K562 (cell line): ENCODE data around the gene ITPR3. TPM values are rescaled to one million over a fixed set of nuclear protein-coding genes. Genes with fewer than 3 reads are reported as not detected.

ENCODE experiments used
- CGGBP1 ChIP-seq: fragments of 250-450 bp; sonication (Bioruptor Pico); IDR thresholded peaks from 2 replicates; pipeline ENCODE4 v1.9.0; 2021; ENCODE audit warnings: mild to moderate bottlenecking
- FOXM1 ChIP-seq, 2 experiments: fragments of 450-650 bp in 1 of 2; sonication (generic) in 1 of 2; formaldehyde crosslinking in 1 of 2; IDR thresholded peaks; 2 replicates each; pipeline versions ENCODE4 v1.6.1 to v1.9.0; 2017 to 2022; ENCODE audit warnings: low read depth in 2 of 2, mild to moderate bottlenecking in 2 of 2, missing genetic modification reagents in 1 of 2, moderate library complexity in 1 of 2
- GATA2 ChIP-seq: sonication (generic); formaldehyde crosslinking; IDR thresholded peaks from 2 replicates; pipeline ENCODE4 v1.4.0; 2020; ENCODE audit warnings: mild to moderate bottlenecking, missing genetic modification reagents
- HDGF ChIP-seq: fragments of 450-650 bp; IDR thresholded peaks from 2 replicates; pipeline ENCODE4 v1.6.1; 2016
- HLTF ChIP-seq: fragments of 450-650 bp; IDR thresholded peaks from 2 replicates; pipeline ENCODE4 v1.6.1; 2016
- KDM2B ChIP-seq: fragments of 250-450 bp; sonication (Bioruptor Pico); IDR thresholded peaks from 2 replicates; pipeline ENCODE4 v1.8.0; 2021; ENCODE audit warnings: mild to moderate bottlenecking, moderate library complexity
- SMARCC2 ChIP-seq: fragments of 450-650 bp; IDR thresholded peaks from 2 replicates; pipeline ENCODE4 v1.6.1; 2017; ENCODE audit warnings: antibody characterized with exemption, moderate library complexity, mild to moderate bottlenecking, low read depth
- WHSC1 ChIP-seq: IDR thresholded peaks from one replicate; pipeline ENCODE4 v1.6.1; 2012; ENCODE audit warnings: low read length, control low read depth, inconsistent platforms
- ZMIZ1 ChIP-seq, 2 experiments: fragments of 150-350 bp in 1 of 2; IDR thresholded peaks; 2 replicates each; pipeline ENCODE4 v1.6.1; 2012 to 2016; ENCODE audit warnings: low read depth in 2 of 2, low read length in 2 of 2, mild to moderate bottlenecking in 1 of 2, moderate library complexity in 1 of 2
- ZNF274 ChIP-seq: IDR thresholded peaks from 2 replicates; pipeline ENCODE4 v1.6.1; 2011; ENCODE audit warnings: low read depth, mild to moderate bottlenecking, low read length, moderate library complexity, borderline replicate concordance
- ZNF324 ChIP-seq: fragments of 250-450 bp; sonication (Bioruptor Pico); IDR thresholded peaks from 2 replicates; pipeline ENCODE4 v1.4.0; 2020; ENCODE audit warnings: mild to moderate bottlenecking
- ZNF354B ChIP-seq: fragments of 250-450 bp; sonication (Bioruptor Pico); IDR thresholded peaks from 2 replicates; pipeline ENCODE4 v1.4.0; 2020
- polyA plus RNA-seq, 8 experiments: library from polyadenylated mRNA; depleted of rRNA in 4 of 8; stranded (reverse) in 5 of 8; unstranded in 3 of 8; fragments of >200 nt; fragmentation: Nextera tagmentation in 2 of 8; fragmentation: Illumina TruSeq in 1 of 8; extraction: Ambion mirVana in 2 of 8; extraction: Trizol in 1 of 8; gene quantifications; 2 replicates each; pipeline versions ENCODE4 v1.2.1 to v1.2.3, GENCODE V29; 2011 to 2014; ENCODE audit warnings: inconsistent platforms in 1 of 8, missing spikeins in 1 of 8
- total RNA-seq, 7 experiments: library from RNA; depleted of rRNA in 6 of 7; stranded (reverse); fragments of >200 nt in 6 of 7; fragmentation: Illumina TruSeq in 2 of 7; extraction: Trizol in 2 of 7; gene quantifications; 2 replicates each; pipeline versions ENCODE4 v1.2.1 to v1.2.3, GENCODE V29; 2011 to 2021; ENCODE audit warnings: low replicate concordance in 1 of 7
- TF ChIP-seq, protein P1 (sequence below): sonication (generic); formaldehyde crosslinking; IDR thresholded peaks from 2 replicates; pipeline ENCODE4 v1.8.0; 2022; ENCODE audit warnings: mild to moderate bottlenecking, missing genetic modification reagents
- TF ChIP-seq, protein P2 (sequence below): fragments of 450-650 bp; IDR thresholded peaks from 2 replicates; pipeline ENCODE4 v1.7.1; 2018; ENCODE audit warnings: mild to moderate bottlenecking, low read depth; ENCODE audit not compliant: partially characterized antibody

ITPR3 gene
- total and polyA plus RNA-seq, 9 of the 15 experiments (the other 6 are each of a cell fraction or from before 2014, with no cell fraction given), result 0.39 to 35.7 (median 13.2) TPM

DNA sequence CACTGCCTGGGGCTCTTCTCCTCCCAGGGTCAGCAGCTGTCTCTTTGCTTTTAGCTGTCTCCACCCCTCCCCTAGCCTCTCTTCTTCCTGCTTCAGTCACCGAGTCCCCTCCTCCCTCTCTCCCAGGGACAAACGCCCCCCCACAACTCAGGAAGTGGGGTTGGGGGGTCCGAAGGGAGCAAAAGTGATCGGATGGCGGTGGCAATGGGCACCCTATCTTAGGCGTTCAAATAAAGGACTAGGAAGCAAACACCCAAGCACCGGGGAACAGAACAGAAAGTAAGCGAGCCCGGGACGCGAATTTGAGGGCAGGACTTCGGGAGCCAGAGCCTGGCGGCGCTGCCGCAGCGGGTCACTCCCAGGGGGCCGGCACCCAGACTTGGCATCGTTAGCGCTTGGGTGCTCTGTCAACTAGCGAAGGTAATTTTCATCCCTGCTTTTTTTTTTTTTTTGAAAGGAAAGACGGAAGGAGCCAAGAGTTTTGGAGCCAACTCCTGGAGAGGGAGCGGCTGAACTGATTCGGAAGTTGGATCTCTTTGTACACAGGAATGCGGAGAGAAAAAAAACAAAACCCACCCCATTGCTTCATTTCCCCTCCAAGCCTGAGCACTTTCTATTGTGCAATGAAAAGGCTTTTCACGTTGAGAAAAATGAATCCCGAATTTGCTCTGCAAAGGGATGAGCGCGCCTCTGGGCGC is 815 bp upstream of the ITPR3 start (continued):
- TF ChIP-seq, protein P1, sequence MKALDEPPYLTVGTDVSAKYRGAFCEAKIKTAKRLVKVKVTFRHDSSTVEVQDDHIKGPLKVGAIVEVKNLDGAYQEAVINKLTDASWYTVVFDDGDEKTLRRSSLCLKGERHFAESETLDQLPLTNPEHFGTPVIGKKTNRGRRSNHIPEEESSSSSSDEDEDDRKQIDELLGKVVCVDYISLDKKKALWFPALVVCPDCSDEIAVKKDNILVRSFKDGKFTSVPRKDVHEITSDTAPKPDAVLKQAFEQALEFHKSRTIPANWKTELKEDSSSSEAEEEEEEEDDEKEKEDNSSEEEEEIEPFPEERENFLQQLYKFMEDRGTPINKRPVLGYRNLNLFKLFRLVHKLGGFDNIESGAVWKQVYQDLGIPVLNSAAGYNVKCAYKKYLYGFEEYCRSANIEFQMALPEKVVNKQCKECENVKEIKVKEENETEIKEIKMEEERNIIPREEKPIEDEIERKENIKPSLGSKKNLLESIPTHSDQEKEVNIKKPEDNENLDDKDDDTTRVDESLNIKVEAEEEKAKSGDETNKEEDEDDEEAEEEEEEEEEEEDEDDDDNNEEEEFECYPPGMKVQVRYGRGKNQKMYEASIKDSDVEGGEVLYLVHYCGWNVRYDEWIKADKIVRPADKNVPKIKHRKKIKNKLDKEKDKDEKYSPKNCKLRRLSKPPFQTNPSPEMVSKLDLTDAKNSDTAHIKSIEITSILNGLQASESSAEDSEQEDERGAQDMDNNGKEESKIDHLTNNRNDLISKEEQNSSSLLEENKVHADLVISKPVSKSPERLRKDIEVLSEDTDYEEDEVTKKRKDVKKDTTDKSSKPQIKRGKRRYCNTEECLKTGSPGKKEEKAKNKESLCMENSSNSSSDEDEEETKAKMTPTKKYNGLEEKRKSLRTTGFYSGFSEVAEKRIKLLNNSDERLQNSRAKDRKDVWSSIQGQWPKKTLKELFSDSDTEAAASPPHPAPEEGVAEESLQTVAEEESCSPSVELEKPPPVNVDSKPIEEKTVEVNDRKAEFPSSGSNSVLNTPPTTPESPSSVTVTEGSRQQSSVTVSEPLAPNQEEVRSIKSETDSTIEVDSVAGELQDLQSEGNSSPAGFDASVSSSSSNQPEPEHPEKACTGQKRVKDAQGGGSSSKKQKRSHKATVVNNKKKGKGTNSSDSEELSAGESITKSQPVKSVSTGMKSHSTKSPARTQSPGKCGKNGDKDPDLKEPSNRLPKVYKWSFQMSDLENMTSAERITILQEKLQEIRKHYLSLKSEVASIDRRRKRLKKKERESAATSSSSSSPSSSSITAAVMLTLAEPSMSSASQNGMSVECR (CRISPR knock-in tag), result no peak; the same call in 1 of the 2 replicates
- no peak for TF ChIP-seq WHSC1
- TF ChIP-seq CGGBP1 (CRISPR knock-in tag), result no peak
- no peak for TF ChIP-seq SMARCC2
- no peak for TF ChIP-seq ZNF324 (CRISPR knock-in tag)
- TF ChIP-seq FOXM1 (IDR thresholded peaks at IDR 0.05; ENCODE audit: low read depth), result peak; percentile 30; the same call in 1 of the 2 replicates
- TF ChIP-seq FOXM1 (CRISPR knock-in tag; IDR thresholded peaks at IDR 0.05; ENCODE audit: low read depth), result no peak
- TF ChIP-seq HDGF, result no peak
- TF ChIP-seq ZNF274, result no peak
- TF ChIP-seq, protein P2, sequence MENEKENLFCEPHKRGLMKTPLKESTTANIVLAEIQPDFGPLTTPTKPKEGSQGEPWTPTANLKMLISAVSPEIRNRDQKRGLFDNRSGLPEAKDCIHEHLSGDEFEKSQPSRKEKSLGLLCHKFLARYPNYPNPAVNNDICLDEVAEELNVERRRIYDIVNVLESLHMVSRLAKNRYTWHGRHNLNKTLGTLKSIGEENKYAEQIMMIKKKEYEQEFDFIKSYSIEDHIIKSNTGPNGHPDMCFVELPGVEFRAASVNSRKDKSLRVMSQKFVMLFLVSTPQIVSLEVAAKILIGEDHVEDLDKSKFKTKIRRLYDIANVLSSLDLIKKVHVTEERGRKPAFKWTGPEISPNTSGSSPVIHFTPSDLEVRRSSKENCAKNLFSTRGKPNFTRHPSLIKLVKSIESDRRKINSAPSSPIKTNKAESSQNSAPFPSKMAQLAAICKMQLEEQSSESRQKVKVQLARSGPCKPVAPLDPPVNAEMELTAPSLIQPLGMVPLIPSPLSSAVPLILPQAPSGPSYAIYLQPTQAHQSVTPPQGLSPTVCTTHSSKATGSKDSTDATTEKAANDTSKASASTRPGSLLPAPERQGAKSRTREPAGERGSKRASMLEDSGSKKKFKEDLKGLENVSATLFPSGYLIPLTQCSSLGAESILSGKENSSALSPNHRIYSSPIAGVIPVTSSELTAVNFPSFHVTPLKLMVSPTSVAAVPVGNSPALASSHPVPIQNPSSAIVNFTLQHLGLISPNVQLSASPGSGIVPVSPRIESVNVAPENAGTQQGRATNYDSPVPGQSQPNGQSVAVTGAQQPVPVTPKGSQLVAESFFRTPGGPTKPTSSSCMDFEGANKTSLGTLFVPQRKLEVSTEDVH, result no peak
- no peak for TF ChIP-seq ZMIZ1 (IDR thresholded peaks at IDR 0.05; ENCODE audit: low read depth in 2 of 2, low read length in 2 of 2)
- TF ChIP-seq GATA2 (CRISPR knock-in tag), result no peak
- peak; percentile 20; the same call in 1 of the 2 replicates for TF ChIP-seq HLTF
- TF ChIP-seq ZNF354B (CRISPR knock-in tag), result no peak
- TF ChIP-seq KDM2B (CRISPR knock-in tag), result no peak
